SU-DHL-6 (cell line): Measurements from ENCODE around the gene CDCA7.

Experiments used
- H2AFZ ChIP-seq: fragments of 200-600 bp; sonication (generic); 2 replicates; pipeline ENCODE4 v1.6.1; 2014; ENCODE audit warnings: low read depth, mild to moderate bottlenecking, moderate library complexity, mixed read lengths, antibody characterized with exemption, low read length; ENCODE audit not compliant: severe bottlenecking
- H3F3A ChIP-seq: fragments of 200-600 bp; shearing (Covaris generic); 2 replicates; pipeline ENCODE4 v1.6.0; 2016; ENCODE audit warnings: antibody characterized with exemption, mild to moderate bottlenecking; ENCODE audit not compliant: insufficient read depth
- H3K27ac ChIP-seq: fragments of 200-600 bp; sonication (generic); 2 replicates; pipeline ENCODE4 v1.5.1; 2016; ENCODE audit warnings: low read depth, mild to moderate bottlenecking, low read length, moderate library complexity, mixed read lengths
- H3K27me3 ChIP-seq: fragments of 200-600 bp; sonication (generic), shearing (Covaris generic); 2 replicates; pipeline ENCODE4 v1.6.0; 2014; ENCODE audit warnings: mild to moderate bottlenecking, low read length
- H3K36me3 ChIP-seq: fragments of 200-600 bp; sonication (generic); 2 replicates; pipeline ENCODE4 v1.6.1; 2014; ENCODE audit warnings: mild to moderate bottlenecking, low read length, mixed read lengths
- H3K4me2 ChIP-seq: fragments of 300-600, 200-600 bp; shearing (Covaris generic), sonication (generic); 2 replicates; pipeline ENCODE4 v1.6.0; 2014; ENCODE audit warnings: low read length, low read depth, mild to moderate bottlenecking; ENCODE audit not compliant: poor library complexity, severe bottlenecking
- H3K4me3 ChIP-seq: fragments of 200-600 bp; sonication (generic); 2 replicates; pipeline ENCODE4 v1.5.1; 2014; ENCODE audit warnings: antibody characterized with exemption, low read length, mild to moderate bottlenecking, mixed read lengths; ENCODE audit not compliant: insufficient read depth, poor library complexity, severe bottlenecking
- H3K79me2 ChIP-seq: fragments of 200-600 bp; sonication (generic); 2 replicates; pipeline ENCODE4 v1.6.1; 2014; ENCODE audit warnings: mild to moderate bottlenecking, low read length, moderate library complexity; ENCODE audit not compliant: insufficient read depth
- H3K9ac ChIP-seq: fragments of 200-600 bp; sonication (generic); 2 replicates; pipeline ENCODE4 v1.7.0; 2014; ENCODE audit warnings: mild to moderate bottlenecking, low read length
- H3K9me2 ChIP-seq: fragments of 200-600 bp; sonication (generic); replicated peaks from 2 replicates; pipeline ENCODE4 v1.6.1; 2014; ENCODE audit warnings: low read length; ENCODE audit not compliant: insufficient read depth
- H3K9me3 ChIP-seq: fragments of 200-600 bp; sonication (generic); 2 replicates; pipeline ENCODE4 v1.6.1; 2014; ENCODE audit warnings: low read length, mixed read lengths; ENCODE audit not compliant: insufficient read depth
- H4K20me1 ChIP-seq: fragments of 200-600 bp; sonication (generic); 2 replicates; pipeline ENCODE4 v1.6.1; 2014; ENCODE audit warnings: low read depth, mild to moderate bottlenecking, antibody characterized with exemption, low read length, moderate library complexity, mixed read lengths
- CTCF ChIP-seq: fragments of 200-600 bp; sonication (generic); IDR thresholded peaks from one replicate; pipeline ENCODE4 v1.5.1; 2017; ENCODE audit warnings: antibody characterized with exemption, mild to moderate bottlenecking, low read length, moderate library complexity; ENCODE audit not compliant: insufficient read depth, poor library complexity, severe bottlenecking
- EZH2phosphoT487 ChIP-seq: fragments of 200-600 bp; sonication (generic), shearing (Covaris generic); conservative IDR thresholded peaks from 2 replicates; pipeline ENCODE4 v1.6.1; 2018; ENCODE audit warnings: mild to moderate bottlenecking, antibody characterized with exemption, low read length, moderate library complexity, mixed read lengths

Gene CDCA7

GRCh38 chr2:173357346-173357745 lies 2.7 kb downstream of the CDCA7 start:
- Histone ChIP-seq H3K36me3 (peaks cover 20% of the 10 kb centered on the region), H3K79me2 (peaks cover 65% of the 10 kb centered on the region), H3K27me3 (no peaks in the 10 kb centered on the region), H3K9me3 (no peaks in the 10 kb centered on the region), H3K27ac (0 out of 2 replicates have a peak overlapping the region, but pooled peaks have one; percentile 4), H3K9me2 (no peaks in the 10 kb centered on the region), H4K20me1 (peaks cover 28% of the 10 kb centered on the region), H2AFZ (no peak overlapping the region), H3F3A (no peaks in the 10 kb centered on the region), H3K4me3 (no peak overlapping the region), H3K9ac (no peak overlapping the region), H3K4me2 (peak overlapping the region; percentile 98)
- no peak for TF ChIP-seq EZH2phosphoT487
- TF ChIP-seq CTCF = no peak

DNA sequence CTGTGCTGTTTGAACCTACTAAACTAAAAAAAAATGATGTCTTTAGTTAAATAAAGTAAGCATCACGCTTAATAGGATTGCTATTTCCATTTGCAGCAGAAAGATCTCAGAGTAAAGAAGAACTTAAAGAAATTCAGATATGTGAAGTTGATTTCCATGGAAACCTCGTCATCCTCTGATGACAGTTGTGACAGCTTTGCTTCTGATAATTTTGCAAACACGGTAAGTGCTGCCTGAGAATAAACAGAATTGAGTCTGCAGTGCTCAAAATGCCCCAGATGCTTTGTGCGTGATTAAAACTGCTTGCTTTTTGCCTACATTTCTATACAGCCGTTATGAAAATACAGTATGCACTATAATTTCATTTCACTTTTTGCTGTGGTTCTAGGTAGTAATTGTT lies 3.9 kb downstream of the CDCA7 start:
- no peak overlapping the region for H3K4me3 ChIP-seq
- H3K27ac ChIP-seq = no peak overlapping the region

GRCh38 chr2:173359231-173359630 lies 4.6 kb downstream of the CDCA7 start:
- H3K4me2 ChIP-seq = no peak overlapping the region
- no peaks in the 10 kb centered on the region for H3K9me2 ChIP-seq
- H4K20me1 ChIP-seq = peaks cover 40% of the 10 kb centered on the region
- no peak overlapping the region for H3K27ac ChIP-seq
- H3K79me2 ChIP-seq = peaks cover 73% of the 10 kb centered on the region
- H2AFZ ChIP-seq = no peak overlapping the region
- H3K9ac ChIP-seq = no peak overlapping the region
- H3F3A ChIP-seq = no peaks in the 10 kb centered on the region
- peaks cover 33% of the 10 kb centered on the region for H3K36me3 ChIP-seq
- no peaks in the 10 kb centered on the region for H3K9me3 ChIP-seq
- H3K4me3 ChIP-seq = no peak overlapping the region
- TF ChIP-seq EZH2phosphoT487 = no peak
- TF ChIP-seq CTCF = no peak
- H3K27me3 ChIP-seq = no peaks in the 10 kb centered on the region

More for the DNA sequence above, 3.9 kb downstream of the CDCA7 start:
- Histone ChIP-seq H3F3A (no peaks in the 10 kb centered on the region), H3K79me2 (peaks cover 73% of the 10 kb centered on the region), H3K9ac (no peak overlapping the region), H3K9me2 (no peaks in the 10 kb centered on the region), H4K20me1 (peaks cover 38% of the 10 kb centered on the region), H3K9me3 (no peaks in the 10 kb centered on the region), H3K27me3 (no peaks in the 10 kb centered on the region), H2AFZ (no peak overlapping the region), H3K36me3 (peaks cover 28% of the 10 kb centered on the region), H3K4me2 (peak overlapping the region; percentile 7)
- TF ChIP-seq CTCF (no peak), EZH2phosphoT487 (no peak)
